Kidney (tissue), 14 donors: ENCODE measurements around the gene USP22. TPM values are rescaled to one million over a fixed set of nuclear protein-coding genes. Genes with fewer than 3 reads are reported as not detected.
A peak's percentile ranks its signal among the peaks of the same experiment; 100 is the strongest.

Experiments used
- DNase-seq, 5 donors: peaks; one replicate each; pipeline ENCODE4 v3.0.0-alpha.2; 2013 to 2020
- FAIRE-seq: peaks from 2 replicates; lab custom pipeline; 2012; peaks lifted over from hg19 to GRCh38; lab: Jason Lieb, UNC
- H3K27ac ChIP-seq, 2 donors: one replicate each; pipeline ENCODE4 v1.7.0; 2013; ENCODE audit warnings: low read depth in 2 of 2, low read length in 2 of 2, inconsistent platforms in 1 of 2
- H3K27me3 ChIP-seq: one replicate; pipeline ENCODE4 v1.7.1; 2013; ENCODE audit warnings: low read length, inconsistent platforms; ENCODE audit not compliant: control insufficient read depth, insufficient read depth
- H3K36me3 ChIP-seq, 3 donors: one replicate each; pipeline versions ENCODE4 v1.7.0 to v1.7.1; 2013; ENCODE audit warnings: low read length in 3 of 3, control low read depth in 1 of 3, inconsistent platforms in 1 of 3; ENCODE audit not compliant: insufficient read depth in 3 of 3, control insufficient read depth in 2 of 3
- H3K4me1 ChIP-seq, 3 donors: one replicate each; pipeline versions ENCODE4 v1.7.0 to v1.7.1; 2013; ENCODE audit warnings: low read length in 3 of 3, inconsistent platforms in 1 of 3, low read depth in 1 of 3; ENCODE audit not compliant: control insufficient read depth in 2 of 3, insufficient read depth in 2 of 3
- H3K4me3 ChIP-seq, 3 donors: one replicate each; pipeline versions ENCODE4 v1.7.0 to v1.8.1; 2013; ENCODE audit warnings: low read length in 3 of 3, control low read depth in 1 of 3, inconsistent platforms in 1 of 3
- H3K9ac ChIP-seq, 3 donors: one replicate each; pipeline versions ENCODE4 v1.7.0 to v1.7.1; 2013; ENCODE audit warnings: low read length in 3 of 3, control low read depth in 1 of 3, inconsistent platforms in 1 of 3
- H3K9me3 ChIP-seq, 3 donors: one replicate each; pipeline versions ENCODE4 v1.7.0 to v1.7.1; 2013; ENCODE audit warnings: low read length in 3 of 3, control low read depth in 1 of 3, inconsistent platforms in 1 of 3; ENCODE audit not compliant: control insufficient read depth in 2 of 3, insufficient read depth in 1 of 3
- CTCF ChIP-seq: IDR thresholded peaks from 3 replicates; pipeline ENCODE4 v1.5.1; 2012; ENCODE audit warnings: mild to moderate bottlenecking, moderate library complexity, borderline replicate concordance; ENCODE audit not compliant: insufficient read depth; ENCODE audit errors: extremely low read depth
- intact Hi-C: fragments of 100-400 bp; cut with DNase I; formaldehyde crosslinking; loops from one replicate; pipeline ENCODE4 v1.11.1; 2022
- polyA plus RNA-seq: library from polyadenylated mRNA; stranded (reverse); fragments of 350-450 nt; fragmentation: Illumina TruSeq; extraction: RNeasy Lipid Tissue Mini Kit (QIAGEN cat#74804); gene quantifications from one replicate; pipeline ENCODE4 v1.2.3, GENCODE V29; 2014; ENCODE audit warnings: low read depth, low replicate concordance; ENCODE audit not compliant: insufficient read depth
- total RNA-seq: library from RNA; stranded (reverse); fragmentation: NEBNext Ultra II Directional; extraction: Animal tissue kit (Norgen Biotek cat#: 25700); gene quantifications from one replicate; pipeline ENCODE4 v1.2.1, GENCODE V29; 2021
- donor health status: control.
- donor health status: control.
- donor health status: control.
- donor health status: control.
- donor health status: control.
- donor health status: DM: yes; HTN: yes; CAD: no.
- donor health status: Normal renal cell carcinoma (clear cell type).

USP22 gene
- total and polyA plus RNA-seq, 2 donors from 2014 or later = 47.8 to 176 TPM

GRCh38 chr17:20995873-20996723, 46.7 kb downstream of the USP22 start:
- DNase-seq (peak in 2 of 5 donors; percentile 40 to 60), FAIRE-seq (no peak)
- no peak for TF ChIP-seq CTCF
- no peaks in the 10 kb centered on the region for H3K36me3 ChIP-seq
- H3K9me3 ChIP-seq = no peaks in the 10 kb centered on the region
- no peak overlapping the region for H3K27ac ChIP-seq
- H3K4me1 ChIP-seq = peaks cover 0 to 12% (median 0%) of the 10 kb centered on the region in 3 donors
- intact Hi-C loops = no loop called here
- no peaks in the 10 kb centered on the region for H3K27me3 ChIP-seq
- no peak overlapping the region for H3K9ac ChIP-seq
- no peak overlapping the region for H3K4me3 ChIP-seq

- TF ChIP-seq CTCF = no peak
- H3K36me3 ChIP-seq = no peaks in the 10 kb centered on the region
- H3K27me3 ChIP-seq = no peaks in the 10 kb centered on the region
- FAIRE-seq (no peak), DNase-seq (peak in 2 of 5 donors; percentile 41 to 52)
- peaks cover 0 to 12% (median 0%) of the 10 kb centered on the region in 3 donors for H3K4me1 ChIP-seq
- no peak overlapping the region for H3K4me3 ChIP-seq
- H3K9me3 ChIP-seq = no peaks in the 10 kb centered on the region
- no peak overlapping the region for H3K27ac ChIP-seq
- intact Hi-C loops = no loop called here
- no peak overlapping the region for H3K9ac ChIP-seq
These were observed 47.5 kb downstream of the USP22 start for GRCh38 chr17:20995164-20995872.

- H3K4me3 ChIP-seq = no peak overlapping the region
- no peak for FAIRE-seq
- H3K27ac ChIP-seq = no peak overlapping the region
- H3K9me3 ChIP-seq = no peaks in the 10 kb centered on the region
- peak in 1 of 5 donors; percentile 37 for DNase-seq
- no peaks in the 10 kb centered on the region for H3K36me3 ChIP-seq
- no peak for TF ChIP-seq CTCF
- intact Hi-C loops = no loop called here
- no peaks in the 10 kb centered on the region for H3K27me3 ChIP-seq
- H3K4me1 ChIP-seq = peaks cover 0 to 9% (median 0%) of the 10 kb centered on the region in 3 donors
- H3K9ac ChIP-seq = no peak overlapping the region
These were observed 48.0 kb downstream of the USP22 start for GRCh38 chr17:20994779-20995149.
